Measurements from ENCODE around the gene KCTD7. TPM values are rescaled to one million over a fixed set of nuclear protein-coding genes. Genes with fewer than 3 reads are reported as not detected.

The KCTD7 gene
- total RNA-seq, 1 experiment from 2014 or later = 3.9 TPM

- no peak overlapping the region for H3K9ac ChIP-seq (ENCODE audit: low read length)
- TF ChIP-seq ZFX (IDR thresholded peaks at IDR 0.05) = no peak
- TF ChIP-seq, protein P1, sequence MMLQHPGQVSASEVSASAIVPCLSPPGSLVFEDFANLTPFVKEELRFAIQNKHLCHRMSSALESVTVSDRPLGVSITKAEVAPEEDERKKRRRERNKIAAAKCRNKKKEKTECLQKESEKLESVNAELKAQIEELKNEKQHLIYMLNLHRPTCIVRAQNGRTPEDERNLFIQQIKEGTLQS (IDR thresholded peaks at IDR 0.05) = no peak
- TF ChIP-seq SRF (IDR thresholded peaks at IDR 0.05; ENCODE audit: low read depth) = no peak
- TF ChIP-seq CEBPB (IDR thresholded peaks at IDR 0.05; ENCODE audit: low read depth) = no peak
- TF ChIP-seq POLR2A (IDR thresholded peaks at IDR 0.05; ENCODE audit: borderline replicate concordance, extremely low read depth, insufficient read depth, insufficient read length) = no peak
- no peak for TF ChIP-seq SP1 (IDR thresholded peaks at IDR 0.05; ENCODE audit: low read depth)
- TF ChIP-seq YY1 (IDR thresholded peaks at IDR 0.05; ENCODE audit: extremely low read depth, insufficient replicate concordance, low read depth, low read length) = no peak
- TF ChIP-seq SIN3A (IDR thresholded peaks at IDR 0.05; ENCODE audit: low read depth) = no peak
- no peak for TF ChIP-seq CTCF (IDR thresholded peaks at IDR 0.05 in 2 of 3, conservative IDR thresholded peaks at IDR 0.05 in 1 of 3; ENCODE audit: borderline replicate concordance in 1 of 3, insufficient read depth in 1 of 3, low read depth in 2 of 3, low read length in 2 of 3)
- TF ChIP-seq RAD21 (IDR thresholded peaks at IDR 0.05; ENCODE audit: low read depth) = no peak
- TF ChIP-seq, protein P2, sequence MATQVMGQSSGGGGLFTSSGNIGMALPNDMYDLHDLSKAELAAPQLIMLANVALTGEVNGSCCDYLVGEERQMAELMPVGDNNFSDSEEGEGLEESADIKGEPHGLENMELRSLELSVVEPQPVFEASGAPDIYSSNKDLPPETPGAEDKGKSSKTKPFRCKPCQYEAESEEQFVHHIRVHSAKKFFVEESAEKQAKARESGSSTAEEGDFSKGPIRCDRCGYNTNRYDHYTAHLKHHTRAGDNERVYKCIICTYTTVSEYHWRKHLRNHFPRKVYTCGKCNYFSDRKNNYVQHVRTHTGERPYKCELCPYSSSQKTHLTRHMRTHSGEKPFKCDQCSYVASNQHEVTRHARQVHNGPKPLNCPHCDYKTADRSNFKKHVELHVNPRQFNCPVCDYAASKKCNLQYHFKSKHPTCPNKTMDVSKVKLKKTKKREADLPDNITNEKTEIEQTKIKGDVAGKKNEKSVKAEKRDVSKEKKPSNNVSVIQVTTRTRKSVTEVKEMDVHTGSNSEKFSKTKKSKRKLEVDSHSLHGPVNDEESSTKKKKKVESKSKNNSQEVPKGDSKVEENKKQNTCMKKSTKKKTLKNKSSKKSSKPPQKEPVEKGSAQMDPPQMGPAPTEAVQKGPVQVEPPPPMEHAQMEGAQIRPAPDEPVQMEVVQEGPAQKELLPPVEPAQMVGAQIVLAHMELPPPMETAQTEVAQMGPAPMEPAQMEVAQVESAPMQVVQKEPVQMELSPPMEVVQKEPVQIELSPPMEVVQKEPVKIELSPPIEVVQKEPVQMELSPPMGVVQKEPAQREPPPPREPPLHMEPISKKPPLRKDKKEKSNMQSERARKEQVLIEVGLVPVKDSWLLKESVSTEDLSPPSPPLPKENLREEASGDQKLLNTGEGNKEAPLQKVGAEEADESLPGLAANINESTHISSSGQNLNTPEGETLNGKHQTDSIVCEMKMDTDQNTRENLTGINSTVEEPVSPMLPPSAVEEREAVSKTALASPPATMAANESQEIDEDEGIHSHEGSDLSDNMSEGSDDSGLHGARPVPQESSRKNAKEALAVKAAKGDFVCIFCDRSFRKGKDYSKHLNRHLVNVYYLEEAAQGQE (IDR thresholded peaks at IDR 0.05; ENCODE audit: low read depth) = no peak
- TF ChIP-seq, protein P3, sequence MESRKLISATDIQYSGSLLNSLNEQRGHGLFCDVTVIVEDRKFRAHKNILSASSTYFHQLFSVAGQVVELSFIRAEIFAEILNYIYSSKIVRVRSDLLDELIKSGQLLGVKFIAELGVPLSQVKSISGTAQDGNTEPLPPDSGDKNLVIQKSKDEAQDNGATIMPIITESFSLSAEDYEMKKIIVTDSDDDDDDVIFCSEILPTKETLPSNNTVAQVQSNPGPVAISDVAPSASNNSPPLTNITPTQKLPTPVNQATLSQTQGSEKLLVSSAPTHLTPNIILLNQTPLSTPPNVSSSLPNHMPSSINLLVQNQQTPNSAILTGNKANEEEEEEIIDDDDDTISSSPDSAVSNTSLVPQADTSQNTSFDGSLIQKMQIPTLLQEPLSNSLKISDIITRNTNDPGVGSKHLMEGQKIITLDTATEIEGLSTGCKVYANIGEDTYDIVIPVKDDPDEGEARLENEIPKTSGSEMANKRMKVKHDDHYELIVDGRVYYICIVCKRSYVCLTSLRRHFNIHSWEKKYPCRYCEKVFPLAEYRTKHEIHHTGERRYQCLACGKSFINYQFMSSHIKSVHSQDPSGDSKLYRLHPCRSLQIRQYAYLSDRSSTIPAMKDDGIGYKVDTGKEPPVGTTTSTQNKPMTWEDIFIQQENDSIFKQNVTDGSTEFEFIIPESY (IDR thresholded peaks at IDR 0.05; ENCODE audit: extremely low read depth, insufficient replicate concordance, low read length) = no peak
- no peak for TF ChIP-seq JUND (IDR thresholded peaks at IDR 0.05)
- no peak for TF ChIP-seq MAX (IDR thresholded peaks at IDR 0.05)
- no peak for TF ChIP-seq ELF1 (IDR thresholded peaks at IDR 0.05; ENCODE audit: borderline replicate concordance, low read depth)
- TF ChIP-seq CBX3 (IDR thresholded peaks at IDR 0.05; ENCODE audit: low read depth) = no peak
- TF ChIP-seq TCF7L2 (IDR thresholded peaks at IDR 0.05; ENCODE audit: borderline replicate concordance, extremely low read depth, insufficient read depth, insufficient read length) = no peak
- no peak for TF ChIP-seq EZH2phosphoT487 (IDR thresholded peaks at IDR 0.05; ENCODE audit: borderline replicate concordance)
- no peak for TF ChIP-seq POLR2AphosphoS5 (IDR thresholded peaks at IDR 0.05; ENCODE audit: low read depth, low read length)
- no peak for TF ChIP-seq EGR1 (IDR thresholded peaks at IDR 0.05; ENCODE audit: low read depth)
- H3K36me3 ChIP-seq (ENCODE audit: control insufficient read depth in 1 of 2, insufficient read depth in 2 of 2, low read length in 2 of 2) = no peaks in the 10 kb centered on the region
- ATAC-seq = no peak
- no peaks in the 10 kb centered on the region for H3K4me1 ChIP-seq (ENCODE audit: control insufficient read depth in 1 of 2, insufficient read depth in 2 of 2, low read length in 2 of 2)
- POLR2A ChIA-PET = no interaction called here
- no peak overlapping the region for H3K4me2 ChIP-seq (ENCODE audit: low read length)
- H3K27me3 ChIP-seq (ENCODE audit: insufficient read depth, low read length) = no peaks in the 10 kb centered on the region
- peaks cover 9% of the 10 kb centered on the region for H3K79me2 ChIP-seq (ENCODE audit: insufficient read depth, low read length)
- no peaks in the 10 kb centered on the region for H3K9me2 ChIP-seq (ENCODE audit: insufficient read depth)
- H2AFZ ChIP-seq (ENCODE audit: low read depth, low read length, poor library complexity, severe bottlenecking) = no peak overlapping the region
- CTCF ChIA-PET = no interaction called here
- no peaks in the 10 kb centered on the region for H3K9me3 ChIP-seq (ENCODE audit: control insufficient read depth in 1 of 2, insufficient read depth in 1 of 2, low read depth in 1 of 2, low read length in 2 of 2)
- no TSS peak for BruUV-seq (replicated peaks)
- no peaks in the 10 kb centered on the region for H4K20me1 ChIP-seq (ENCODE audit: insufficient read depth)
- DNase-seq (ENCODE audit: low read depth, low spot score) = no peak
- H3K27ac ChIP-seq (ENCODE audit: low read depth, low read length) = no peak overlapping the region
- H3K4me3 ChIP-seq (replicated peaks in 1 of 2; ENCODE audit: low read depth in 1 of 2, low read length in 2 of 2) = no peak overlapping the region
- intact Hi-C loops (cut with micrococcal nuclease) = no loop called here
- RAD21 ChIA-PET (ENCODE audit: low non-redundant PET in 1 of 2, low total read pairs in 2 of 2, uncharacterized antibody in 2 of 2, unreplicated experiment in 2 of 2) = no interaction called here
Observed at GRCh38 chr7:66662646-66663264, 34.1 kb downstream of the KCTD7 start.
